Measurements from ENCODE around the gene DDX11.
"Not testable (repeated sequence)": the region's sequence is repeated elsewhere in the genome, so short reads cannot be mapped to it uniquely, and the experiment has no call there.

DDX11 gene

GRCh38 chr12:31035967-31036665 lies 37.5 kb upstream of the DDX11 start:
- H3K4me1 ChIP-seq (ENCODE audit: control insufficient read depth, insufficient read depth, low read length, unreplicated experiment): peaks cover 24% of the 10 kb centered on the region
- H2AFZ ChIP-seq (ENCODE audit: low read length, unreplicated experiment): no peak overlapping the region
- H3K27me3 ChIP-seq (ENCODE audit: insufficient read depth, low read length): no peaks in the 10 kb centered on the region
- no peaks in the 10 kb centered on the region for H3K79me2 ChIP-seq (ENCODE audit: control insufficient read depth, insufficient read depth, low read length, unreplicated experiment)
- H3K36me3 ChIP-seq (ENCODE audit: insufficient read depth, low read length): no peaks in the 10 kb centered on the region
- no peak overlapping the region for H3K27ac ChIP-seq (ENCODE audit: low read depth, low read length)
- H3K4me3 ChIP-seq (ENCODE audit: low read depth, low read length): no peak overlapping the region

GRCh38 chr12:31037028-31037427 lies 36.6 kb upstream of the DDX11 start:
- peaks cover 24% of the 10 kb centered on the region for H3K4me1 ChIP-seq (ENCODE audit: control insufficient read depth, insufficient read depth, low read length, unreplicated experiment)
- H3K4me3 ChIP-seq (ENCODE audit: low read depth, low read length): no peak overlapping the region
- no peaks in the 10 kb centered on the region for H3K27me3 ChIP-seq (ENCODE audit: insufficient read depth, low read length)
- H3K79me2 ChIP-seq (ENCODE audit: control insufficient read depth, insufficient read depth, low read length, unreplicated experiment): no peaks in the 10 kb centered on the region
- no peaks in the 10 kb centered on the region for H3K36me3 ChIP-seq (ENCODE audit: insufficient read depth, low read length)
- no peak overlapping the region for H2AFZ ChIP-seq (ENCODE audit: low read length, unreplicated experiment)
- no peak overlapping the region for H3K27ac ChIP-seq (ENCODE audit: low read depth, low read length)

GRCh38 chr12:31037931-31038330 lies 35.7 kb upstream of the DDX11 start:
- H3K27me3 ChIP-seq (ENCODE audit: insufficient read depth, low read length): no peaks in the 10 kb centered on the region
- no peaks in the 10 kb centered on the region for H3K79me2 ChIP-seq (ENCODE audit: control insufficient read depth, insufficient read depth, low read length, unreplicated experiment)
- no peak overlapping the region for H3K4me3 ChIP-seq (ENCODE audit: low read depth, low read length)
- H3K27ac ChIP-seq (ENCODE audit: low read depth, low read length): no peak overlapping the region
- no peaks in the 10 kb centered on the region for H3K36me3 ChIP-seq (ENCODE audit: insufficient read depth, low read length)
- H3K4me1 ChIP-seq (ENCODE audit: control insufficient read depth, insufficient read depth, low read length, unreplicated experiment): peaks cover 24% of the 10 kb centered on the region
- H2AFZ ChIP-seq (ENCODE audit: low read length, unreplicated experiment): no peak overlapping the region

GRCh38 chr12:31041033-31041564 lies 32.6 kb upstream of the DDX11 start:
- Histone ChIP-seq H2AFZ (ENCODE audit: low read length, unreplicated experiment) (no peak overlapping the region), H3K27me3 (ENCODE audit: insufficient read depth, low read length) (no peaks in the 10 kb centered on the region), H3K79me2 (ENCODE audit: control insufficient read depth, insufficient read depth, low read length, unreplicated experiment) (no peaks in the 10 kb centered on the region), H3K4me3 (ENCODE audit: low read depth, low read length) (no peak overlapping the region), H3K4me1 (ENCODE audit: control insufficient read depth, insufficient read depth, low read length, unreplicated experiment) (peaks cover 9% of the 10 kb centered on the region), H3K27ac (ENCODE audit: low read depth, low read length) (no peak overlapping the region), H3K36me3 (ENCODE audit: insufficient read depth, low read length) (no peaks in the 10 kb centered on the region)

GRCh38 chr12:31050143-31050542 lies 23.5 kb upstream of the DDX11 start:
- H2AFZ ChIP-seq (ENCODE audit: low read length, unreplicated experiment); H3K36me3 ChIP-seq (ENCODE audit: insufficient read depth, low read length); H3K27ac ChIP-seq (ENCODE audit: low read depth, low read length); H3K27me3 ChIP-seq (ENCODE audit: insufficient read depth, low read length); H3K4me1 ChIP-seq (ENCODE audit: control insufficient read depth, insufficient read depth, low read length, unreplicated experiment); H3K79me2 ChIP-seq (ENCODE audit: control insufficient read depth, insufficient read depth, low read length, unreplicated experiment); H3K4me3 ChIP-seq (ENCODE audit: low read depth, low read length): not testable (repeated sequence)

- not testable (repeated sequence) for H2AFZ ChIP-seq (ENCODE audit: low read length, unreplicated experiment); H3K79me2 ChIP-seq (ENCODE audit: control insufficient read depth, insufficient read depth, low read length, unreplicated experiment); H3K4me3 ChIP-seq (ENCODE audit: low read depth, low read length); H3K27ac ChIP-seq (ENCODE audit: low read depth, low read length); H3K27me3 ChIP-seq (ENCODE audit: insufficient read depth, low read length); H3K4me1 ChIP-seq (ENCODE audit: control insufficient read depth, insufficient read depth, low read length, unreplicated experiment); H3K36me3 ChIP-seq (ENCODE audit: insufficient read depth, low read length)
Measured at GRCh38 chr12:31050548-31050947, 23.1 kb upstream of the DDX11 start.

- H3K27me3 ChIP-seq (ENCODE audit: insufficient read depth, low read length); H3K79me2 ChIP-seq (ENCODE audit: control insufficient read depth, insufficient read depth, low read length, unreplicated experiment); H2AFZ ChIP-seq (ENCODE audit: low read length, unreplicated experiment); H3K4me1 ChIP-seq (ENCODE audit: control insufficient read depth, insufficient read depth, low read length, unreplicated experiment); H3K4me3 ChIP-seq (ENCODE audit: low read depth, low read length); H3K27ac ChIP-seq (ENCODE audit: low read depth, low read length); H3K36me3 ChIP-seq (ENCODE audit: insufficient read depth, low read length): not testable (repeated sequence)
Measured at GRCh38 chr12:31051692-31052091, 22.0 kb upstream of the DDX11 start.

GRCh38 chr12:31052121-31052520 lies 21.5 kb upstream of the DDX11 start:
- not testable (repeated sequence) for H3K27ac ChIP-seq (ENCODE audit: low read depth, low read length); H2AFZ ChIP-seq (ENCODE audit: low read length, unreplicated experiment); H3K36me3 ChIP-seq (ENCODE audit: insufficient read depth, low read length); H3K4me1 ChIP-seq (ENCODE audit: control insufficient read depth, insufficient read depth, low read length, unreplicated experiment); H3K4me3 ChIP-seq (ENCODE audit: low read depth, low read length); H3K27me3 ChIP-seq (ENCODE audit: insufficient read depth, low read length); H3K79me2 ChIP-seq (ENCODE audit: control insufficient read depth, insufficient read depth, low read length, unreplicated experiment)

- not testable (repeated sequence) for H3K36me3 ChIP-seq (ENCODE audit: insufficient read depth, low read length); H3K4me1 ChIP-seq (ENCODE audit: control insufficient read depth, insufficient read depth, low read length, unreplicated experiment); H3K4me3 ChIP-seq (ENCODE audit: low read depth, low read length); H3K79me2 ChIP-seq (ENCODE audit: control insufficient read depth, insufficient read depth, low read length, unreplicated experiment); H3K27me3 ChIP-seq (ENCODE audit: insufficient read depth, low read length); H3K27ac ChIP-seq (ENCODE audit: low read depth, low read length); H2AFZ ChIP-seq (ENCODE audit: low read length, unreplicated experiment)
Measured at GRCh38 chr12:31052666-31053439, 20.8 kb upstream of the DDX11 start.

- H3K79me2 ChIP-seq (ENCODE audit: control insufficient read depth, insufficient read depth, low read length, unreplicated experiment); H3K27me3 ChIP-seq (ENCODE audit: insufficient read depth, low read length); H3K4me3 ChIP-seq (ENCODE audit: low read depth, low read length); H2AFZ ChIP-seq (ENCODE audit: low read length, unreplicated experiment); H3K36me3 ChIP-seq (ENCODE audit: insufficient read depth, low read length); H3K4me1 ChIP-seq (ENCODE audit: control insufficient read depth, insufficient read depth, low read length, unreplicated experiment); H3K27ac ChIP-seq (ENCODE audit: low read depth, low read length): not testable (repeated sequence)
Measured at GRCh38 chr12:31053944-31054343, 19.7 kb upstream of the DDX11 start.

- no peaks in the 10 kb centered on the region for H3K79me2 ChIP-seq (ENCODE audit: control insufficient read depth, insufficient read depth, low read length, unreplicated experiment)
Measured at GRCh38 chr12:31057671-31058070, 16.0 kb upstream of the DDX11 start.

More at GRCh38 chr12:31057671-31058070, 16.0 kb upstream of the DDX11 start:
- no peak overlapping the region for H3K27ac ChIP-seq (ENCODE audit: low read depth, low read length)
- H2AFZ ChIP-seq (ENCODE audit: low read length, unreplicated experiment): no peak overlapping the region
- H3K4me1 ChIP-seq (ENCODE audit: control insufficient read depth, insufficient read depth, low read length, unreplicated experiment): peaks cover 2% of the 10 kb centered on the region
- no peak overlapping the region for H3K4me3 ChIP-seq (ENCODE audit: low read depth, low read length)
- no peaks in the 10 kb centered on the region for H3K27me3 ChIP-seq (ENCODE audit: insufficient read depth, low read length)
- no peaks in the 10 kb centered on the region for H3K36me3 ChIP-seq (ENCODE audit: insufficient read depth, low read length)

Data from ACC112 (cell line).